Lower leg skin (tissue), 4 donors: ENCODE data around the gene DAB2IP. TPM values are rescaled to one million over a fixed set of nuclear protein-coding genes. Genes with fewer than 3 reads are reported as not detected.

Experiments
- DNase-seq, 2 donors: peaks; one replicate each; pipeline ENCODE4 v3.0.0-alpha.2; 2019; ENCODE audit warnings: low spot score in 2 of 2
- H3K4me3 ChIP-seq: fragments of 200-600 bp; sonication (generic); 2 replicates; pipeline ENCODE4 v1.5.1; 2017; ENCODE audit warnings: mild to moderate bottlenecking, low read depth; ENCODE audit not compliant: poor library complexity, severe bottlenecking
- POLR2A ChIP-seq, 2 donors: fragments of 450-650 bp; IDR thresholded peaks; one replicate each; pipeline ENCODE4 v1.6.1; 2016 to 2017; ENCODE audit warnings: antibody characterized with exemption in 2 of 2, mild to moderate bottlenecking in 1 of 2, moderate library complexity in 1 of 2
- WGBS, 2 donors: methylation state at CpG; one replicate each; pipeline ENCODE4 v1.1.5; 2018; 5-methylcytosine and 5-hydroxymethylcytosine counted together
- intact Hi-C: fragments of 100-400 bp; cut with DNase I; formaldehyde crosslinking; loops from one replicate; pipeline ENCODE4 v1.15.0; 2023; ENCODE audit warnings: low total_unique reads
- total RNA-seq, 4 donors: library from RNA; depleted of rRNA; stranded (reverse); fragments of >200 nt; gene quantifications; one replicate each; pipeline ENCODE4 v1.1.0, GENCODE V29; 2016
- TF ChIP-seq, protein P1 (sequence below), 3 donors: fragments of 450-650 bp; IDR thresholded peaks; one replicate each; pipeline ENCODE4 v1.5.1; 2016; ENCODE audit warnings: antibody characterized with exemption in 3 of 3, mild to moderate bottlenecking in 3 of 3, moderate library complexity in 2 of 3

DAB2IP gene
- total RNA-seq, 4 donors from 2014 or later, result 42.5 to 68.0 (median 57.0) TPM

DNA sequence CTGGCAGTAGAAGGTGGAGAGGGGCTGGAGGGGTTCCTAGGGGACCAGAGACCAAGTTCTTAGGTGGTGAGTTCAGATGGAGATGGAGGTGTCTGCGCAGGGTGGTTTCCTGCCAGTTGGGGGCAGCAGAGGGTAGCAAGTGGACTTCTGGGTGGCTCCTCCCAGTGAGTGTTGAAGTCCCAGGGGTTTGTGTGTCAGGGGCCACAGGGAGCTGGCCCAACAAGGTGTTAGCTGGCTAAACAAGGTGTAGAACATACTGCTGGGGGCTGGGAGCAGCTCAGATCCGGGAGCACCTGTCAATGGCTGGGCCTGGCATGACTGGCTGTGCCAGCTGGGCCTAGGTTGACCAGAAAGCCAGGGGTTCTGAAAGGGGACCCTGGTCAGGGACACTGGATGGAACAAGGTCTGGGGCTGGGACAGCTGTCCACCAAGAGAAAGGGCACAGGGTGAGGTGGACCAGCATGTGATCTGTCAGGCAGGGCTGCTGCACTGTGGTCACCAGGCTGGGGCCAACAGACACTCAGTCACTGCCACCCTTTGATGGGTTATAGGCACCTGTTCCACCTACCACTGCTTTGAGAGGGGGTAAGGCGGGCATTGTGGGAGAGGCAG, 35.6 kb downstream of the DAB2IP start:
- 79 to 90% methylated on average over 2 to 3 of the region's 3 CpGs for WGBS, 2 donors
- H3K4me3 ChIP-seq, result no peak overlapping the region
- intact Hi-C loops, result loop anchor here (5.0 kb wide), 1 partner anchor 310 kb away; no protein-coding TSS in a partner anchor
- TF ChIP-seq, protein P1, sequence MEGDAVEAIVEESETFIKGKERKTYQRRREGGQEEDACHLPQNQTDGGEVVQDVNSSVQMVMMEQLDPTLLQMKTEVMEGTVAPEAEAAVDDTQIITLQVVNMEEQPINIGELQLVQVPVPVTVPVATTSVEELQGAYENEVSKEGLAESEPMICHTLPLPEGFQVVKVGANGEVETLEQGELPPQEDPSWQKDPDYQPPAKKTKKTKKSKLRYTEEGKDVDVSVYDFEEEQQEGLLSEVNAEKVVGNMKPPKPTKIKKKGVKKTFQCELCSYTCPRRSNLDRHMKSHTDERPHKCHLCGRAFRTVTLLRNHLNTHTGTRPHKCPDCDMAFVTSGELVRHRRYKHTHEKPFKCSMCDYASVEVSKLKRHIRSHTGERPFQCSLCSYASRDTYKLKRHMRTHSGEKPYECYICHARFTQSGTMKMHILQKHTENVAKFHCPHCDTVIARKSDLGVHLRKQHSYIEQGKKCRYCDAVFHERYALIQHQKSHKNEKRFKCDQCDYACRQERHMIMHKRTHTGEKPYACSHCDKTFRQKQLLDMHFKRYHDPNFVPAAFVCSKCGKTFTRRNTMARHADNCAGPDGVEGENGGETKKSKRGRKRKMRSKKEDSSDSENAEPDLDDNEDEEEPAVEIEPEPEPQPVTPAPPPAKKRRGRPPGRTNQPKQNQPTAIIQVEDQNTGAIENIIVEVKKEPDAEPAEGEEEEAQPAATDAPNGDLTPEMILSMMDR (IDR thresholded peaks at IDR 0.05), result peak in 1 of 3 donors; percentile 74
- no peak for TF ChIP-seq POLR2A (IDR thresholded peaks at IDR 0.05)
- DNase-seq, result peak; percentile 47 to 96

DNA sequence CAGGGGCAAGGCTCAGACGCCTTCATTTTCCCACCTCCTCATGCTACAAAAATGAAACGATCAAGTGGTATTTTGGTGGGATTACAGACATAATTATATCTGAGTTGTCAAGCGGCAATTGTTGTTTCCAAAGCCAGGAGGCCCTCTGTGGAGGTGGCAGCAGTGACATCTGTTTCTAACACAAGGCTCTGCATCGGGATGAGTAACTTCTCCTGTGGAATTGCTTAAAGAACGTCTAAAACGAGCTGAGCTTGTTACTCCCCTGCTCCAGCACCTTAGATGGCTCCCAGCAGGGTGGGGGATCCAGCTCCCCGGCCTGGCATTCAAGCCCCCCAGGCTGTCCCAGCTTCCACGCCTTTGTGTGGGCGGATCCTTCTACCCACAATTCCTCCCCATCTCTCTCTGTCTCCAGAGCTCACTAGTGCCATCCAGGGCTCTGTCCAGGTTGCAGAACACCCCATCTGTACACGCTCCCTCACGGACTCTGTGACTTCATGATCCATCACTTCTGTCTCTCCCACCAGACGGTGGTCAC, 36.8 kb downstream of the DAB2IP start:
- intact Hi-C loops, result loop anchor here (5.0 kb wide), 1 partner anchor 309 kb away; no protein-coding TSS in a partner anchor
- WGBS, 2 donors, result 83 to 85% methylated on average over 10 to 12 of the region's 12 CpGs
- no peak for DNase-seq

DNA sequence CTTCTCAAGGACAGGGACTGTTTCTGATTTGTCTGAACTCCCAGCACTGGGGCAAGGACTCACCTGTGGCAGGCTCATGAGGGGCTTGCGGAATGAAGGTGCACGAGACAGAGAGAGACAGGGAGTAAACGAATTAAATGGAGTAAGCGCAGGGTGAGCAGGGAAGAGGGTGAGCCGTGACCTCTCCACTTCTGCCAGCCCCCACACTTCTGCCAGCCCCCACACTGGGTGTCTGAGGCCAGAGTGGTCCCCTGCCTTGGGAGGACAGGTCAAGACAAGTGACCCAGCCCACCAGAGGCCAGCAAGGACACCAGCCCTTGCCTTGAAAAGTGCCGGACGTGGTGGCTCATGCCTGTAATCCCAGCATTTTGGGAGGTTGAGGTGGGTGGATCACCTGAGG, 37.2 kb downstream of the DAB2IP start:
- intact Hi-C loops, result loop anchor here (5.0 kb wide), 1 partner anchor 309 kb away; no protein-coding TSS in a partner anchor
- 97 to 100% methylated on average over 5 to 7 of the region's 7 CpGs for WGBS, 2 donors

More for the DNA sequence above, 36.8 kb downstream of the DAB2IP start:
- TF ChIP-seq, protein P1 (IDR thresholded peaks at IDR 0.05), result no peak
- no peak for TF ChIP-seq POLR2A (IDR thresholded peaks at IDR 0.05)
- H3K4me3 ChIP-seq, result no peak overlapping the region

GRCh38 chr9:121689461-121690157, 38.2 kb downstream of the DAB2IP start:
- no peak overlapping the region for H3K4me3 ChIP-seq
- no peak for DNase-seq
- WGBS, 2 donors, result 88 to 90% methylated on average over 9 of the region's 9 CpGs
- intact Hi-C loops, result loop anchor here (5.0 kb wide), 1 partner anchor 308 kb away; no protein-coding TSS in a partner anchor
- TF ChIP-seq POLR2A (IDR thresholded peaks at IDR 0.05), result no peak
- TF ChIP-seq, protein P1 (IDR thresholded peaks at IDR 0.05), result no peak

More for the DNA sequence above, 37.2 kb downstream of the DAB2IP start:
- no peak for DNase-seq
- TF ChIP-seq POLR2A (IDR thresholded peaks at IDR 0.05), result no peak
- TF ChIP-seq, protein P1 (IDR thresholded peaks at IDR 0.05), result no peak
- H3K4me3 ChIP-seq, result no peak overlapping the region

DNA sequence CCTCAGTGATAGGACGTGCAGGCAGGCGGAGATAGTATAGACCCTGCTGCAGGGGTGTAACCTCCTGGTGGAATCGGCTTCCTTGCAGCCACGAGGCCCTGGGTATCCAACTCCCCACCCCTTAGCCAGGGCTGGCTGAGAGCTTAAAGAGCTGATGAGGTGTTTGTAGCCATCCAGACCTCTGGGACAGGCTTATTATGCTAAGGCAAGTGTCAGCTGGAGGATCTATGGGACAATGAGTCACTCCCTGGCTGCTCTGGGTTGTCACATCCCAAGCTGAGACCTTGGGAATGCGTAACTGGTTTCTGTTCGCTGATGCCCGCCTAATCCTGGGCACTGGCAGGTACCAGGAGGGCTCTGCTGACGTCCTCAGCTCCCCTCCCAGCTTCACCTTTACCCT, 38.9 kb downstream of the DAB2IP start:
- intact Hi-C loops, result no loop called here
- no peak for TF ChIP-seq POLR2A (IDR thresholded peaks at IDR 0.05)
- TF ChIP-seq, protein P1 (IDR thresholded peaks at IDR 0.05), result no peak
- WGBS, 2 donors, result 67 to 71% methylated on average over 8 of the region's 8 CpGs
- no peak for DNase-seq
- no peak overlapping the region for H3K4me3 ChIP-seq
